Effector memory CD4-positive, alpha-beta T cell (primary cell): Measurements from ENCODE around the gene ZFYVE28.

ENCODE experiments used
- DNase-seq, 3 donors: peaks; one replicate each; pipeline ENCODE4 v3.0.0-alpha.2; 2020
- H3K27ac ChIP-seq: 2 replicates; pipeline ENCODE4 v1.7.0; 2013; ENCODE audit warnings: mild to moderate bottlenecking, low read length, moderate library complexity; ENCODE audit not compliant: insufficient read depth, poor library complexity, severe bottlenecking
- H3K27me3 ChIP-seq: replicated peaks from 2 replicates; pipeline ENCODE4 v1.7.0; 2013; ENCODE audit warnings: mild to moderate bottlenecking, low read length; ENCODE audit not compliant: insufficient read depth, control insufficient read depth, poor library complexity, severe bottlenecking
- H3K36me3 ChIP-seq: 2 replicates; pipeline ENCODE4 v1.7.0; 2013; ENCODE audit warnings: mild to moderate bottlenecking, low read length, moderate library complexity; ENCODE audit not compliant: control insufficient read depth, insufficient read depth
- H3K4me1 ChIP-seq: 2 replicates; pipeline ENCODE4 v1.7.0; 2013; ENCODE audit warnings: low read length, mild to moderate bottlenecking; ENCODE audit not compliant: control insufficient read depth, insufficient read depth, poor library complexity, severe bottlenecking
- H3K4me3 ChIP-seq: 2 replicates; pipeline ENCODE4 v1.7.0; 2013; ENCODE audit warnings: low read length, low read depth, mild to moderate bottlenecking; ENCODE audit not compliant: insufficient read depth, poor library complexity, severe bottlenecking
- H3K9me3 ChIP-seq: 2 replicates; pipeline ENCODE4 v1.7.0; 2013; ENCODE audit warnings: mild to moderate bottlenecking, low read length, moderate library complexity; ENCODE audit not compliant: control insufficient read depth

The ZFYVE28 gene

GRCh38 chr4:2270341-2271165 lies 147.9 kb downstream of the ZFYVE28 start:
- no peaks in the 10 kb centered on the region for H3K9me3 ChIP-seq
- H3K36me3 ChIP-seq, result peaks cover 7% of the 10 kb centered on the region
- H3K27me3 ChIP-seq, result no peaks in the 10 kb centered on the region
- no peak overlapping the region for H3K27ac ChIP-seq
- no peak for DNase-seq
- no peaks in the 10 kb centered on the region for H3K4me1 ChIP-seq
- no peak overlapping the region for H3K4me3 ChIP-seq

- DNase-seq, result no peak
These were observed 148.8 kb downstream of the ZFYVE28 start for GRCh38 chr4:2269618-2270163.

GRCh38 chr4:2269206-2269531 lies 149.3 kb downstream of the ZFYVE28 start:
- Histone ChIP-seq H3K9me3 (no peaks in the 10 kb centered on the region), H3K4me3 (no peak overlapping the region), H3K27ac (no peak overlapping the region), H3K27me3 (no peaks in the 10 kb centered on the region), H3K36me3 (peaks cover 7% of the 10 kb centered on the region), H3K4me1 (no peaks in the 10 kb centered on the region)
- DNase-seq, result no peak

More at GRCh38 chr4:2269618-2270163, 148.8 kb downstream of the ZFYVE28 start:
- no peaks in the 10 kb centered on the region for H3K9me3 ChIP-seq
- H3K36me3 ChIP-seq, result peaks cover 7% of the 10 kb centered on the region
- H3K4me1 ChIP-seq, result no peaks in the 10 kb centered on the region
- no peak overlapping the region for H3K4me3 ChIP-seq
- no peaks in the 10 kb centered on the region for H3K27me3 ChIP-seq
- H3K27ac ChIP-seq, result no peak overlapping the region

- no peak overlapping the region for H3K27ac ChIP-seq
- no peaks in the 10 kb centered on the region for H3K27me3 ChIP-seq
- H3K9me3 ChIP-seq, result no peaks in the 10 kb centered on the region
- H3K4me1 ChIP-seq, result no peaks in the 10 kb centered on the region
- peaks cover 7% of the 10 kb centered on the region for H3K36me3 ChIP-seq
- H3K4me3 ChIP-seq, result no peak overlapping the region
- no peak for DNase-seq
These were observed 149.9 kb downstream of the ZFYVE28 start for GRCh38 chr4:2268357-2269205.

- H3K4me3 ChIP-seq, result no peak overlapping the region
- no peak for DNase-seq
- no peak overlapping the region for H3K27ac ChIP-seq
- no peaks in the 10 kb centered on the region for H3K27me3 ChIP-seq
- H3K36me3 ChIP-seq, result peaks cover 7% of the 10 kb centered on the region
- no peaks in the 10 kb centered on the region for H3K9me3 ChIP-seq
- H3K4me1 ChIP-seq, result peaks cover 5% of the 10 kb centered on the region
These were observed 150.6 kb downstream of the ZFYVE28 start for GRCh38 chr4:2267841-2268240.

GRCh38 chr4:2267320-2267811 lies 151.1 kb downstream of the ZFYVE28 start:
- no peaks in the 10 kb centered on the region for H3K27me3 ChIP-seq
- peaks cover 7% of the 10 kb centered on the region for H3K36me3 ChIP-seq
- H3K4me3 ChIP-seq, result no peak overlapping the region
- H3K27ac ChIP-seq, result no peak overlapping the region
- H3K9me3 ChIP-seq, result no peaks in the 10 kb centered on the region
- no peak for DNase-seq
- H3K4me1 ChIP-seq, result peaks cover 9% of the 10 kb centered on the region

GRCh38 chr4:2266821-2267220 lies 151.6 kb downstream of the ZFYVE28 start:
- H3K27me3 ChIP-seq, result no peaks in the 10 kb centered on the region
- H3K36me3 ChIP-seq, result peaks cover 7% of the 10 kb centered on the region
- no peak overlapping the region for H3K27ac ChIP-seq
- no peak overlapping the region for H3K4me3 ChIP-seq
- H3K9me3 ChIP-seq, result no peaks in the 10 kb centered on the region
- H3K4me1 ChIP-seq, result peaks cover 9% of the 10 kb centered on the region
- no peak for DNase-seq

- Histone ChIP-seq H3K27me3 (no peaks in the 10 kb centered on the region), H3K27ac (no peak overlapping the region)
These were observed 152.3 kb downstream of the ZFYVE28 start for GRCh38 chr4:2266181-2266580.

GRCh38 chr4:2265113-2266110 lies 153.0 kb downstream of the ZFYVE28 start:
- Histone ChIP-seq H3K36me3 (no peaks in the 10 kb centered on the region), H3K9me3 (no peaks in the 10 kb centered on the region), H3K4me1 (peaks cover 16% of the 10 kb centered on the region), H3K4me3 (no peak overlapping the region), H3K27ac (no peak overlapping the region), H3K27me3 (no peaks in the 10 kb centered on the region)
- no peak for DNase-seq

More at GRCh38 chr4:2266181-2266580, 152.3 kb downstream of the ZFYVE28 start:
- H3K4me1 ChIP-seq, result peaks cover 9% of the 10 kb centered on the region
- no peak for DNase-seq
- peaks cover under 1% of the 10 kb centered on the region for H3K36me3 ChIP-seq
- no peak overlapping the region for H3K4me3 ChIP-seq
- no peaks in the 10 kb centered on the region for H3K9me3 ChIP-seq
